SU-DHL-6 (cell line): ENCODE results near the gene SLC16A4.

Source experiments
- H2AFZ ChIP-seq: fragments of 200-600 bp; sonication (generic); 2 replicates; pipeline ENCODE4 v1.6.1; 2014; ENCODE audit warnings: low read depth, mild to moderate bottlenecking, moderate library complexity, mixed read lengths, antibody characterized with exemption, low read length; ENCODE audit not compliant: severe bottlenecking
- H3F3A ChIP-seq: fragments of 200-600 bp; shearing (Covaris generic); 2 replicates; pipeline ENCODE4 v1.6.0; 2016; ENCODE audit warnings: antibody characterized with exemption, mild to moderate bottlenecking; ENCODE audit not compliant: insufficient read depth
- H3K27ac ChIP-seq: fragments of 200-600 bp; sonication (generic); 2 replicates; pipeline ENCODE4 v1.5.1; 2016; ENCODE audit warnings: low read depth, mild to moderate bottlenecking, low read length, moderate library complexity, mixed read lengths
- H3K27me3 ChIP-seq: fragments of 200-600 bp; sonication (generic), shearing (Covaris generic); 2 replicates; pipeline ENCODE4 v1.6.0; 2014; ENCODE audit warnings: mild to moderate bottlenecking, low read length
- H3K36me3 ChIP-seq: fragments of 200-600 bp; sonication (generic); 2 replicates; pipeline ENCODE4 v1.6.1; 2014; ENCODE audit warnings: mild to moderate bottlenecking, low read length, mixed read lengths
- H3K4me2 ChIP-seq: fragments of 300-600, 200-600 bp; shearing (Covaris generic), sonication (generic); 2 replicates; pipeline ENCODE4 v1.6.0; 2014; ENCODE audit warnings: low read length, low read depth, mild to moderate bottlenecking; ENCODE audit not compliant: poor library complexity, severe bottlenecking
- H3K4me3 ChIP-seq: fragments of 200-600 bp; sonication (generic); 2 replicates; pipeline ENCODE4 v1.5.1; 2014; ENCODE audit warnings: antibody characterized with exemption, low read length, mild to moderate bottlenecking, mixed read lengths; ENCODE audit not compliant: insufficient read depth, poor library complexity, severe bottlenecking
- H3K79me2 ChIP-seq: fragments of 200-600 bp; sonication (generic); 2 replicates; pipeline ENCODE4 v1.6.1; 2014; ENCODE audit warnings: mild to moderate bottlenecking, low read length, moderate library complexity; ENCODE audit not compliant: insufficient read depth
- H3K9ac ChIP-seq: fragments of 200-600 bp; sonication (generic); 2 replicates; pipeline ENCODE4 v1.7.0; 2014; ENCODE audit warnings: mild to moderate bottlenecking, low read length
- H3K9me2 ChIP-seq: fragments of 200-600 bp; sonication (generic); replicated peaks from 2 replicates; pipeline ENCODE4 v1.6.1; 2014; ENCODE audit warnings: low read length; ENCODE audit not compliant: insufficient read depth
- H3K9me3 ChIP-seq: fragments of 200-600 bp; sonication (generic); 2 replicates; pipeline ENCODE4 v1.6.1; 2014; ENCODE audit warnings: low read length, mixed read lengths; ENCODE audit not compliant: insufficient read depth
- H4K20me1 ChIP-seq: fragments of 200-600 bp; sonication (generic); 2 replicates; pipeline ENCODE4 v1.6.1; 2014; ENCODE audit warnings: low read depth, mild to moderate bottlenecking, antibody characterized with exemption, low read length, moderate library complexity, mixed read lengths
- CTCF ChIP-seq: fragments of 200-600 bp; sonication (generic); IDR thresholded peaks from one replicate; pipeline ENCODE4 v1.5.1; 2017; ENCODE audit warnings: antibody characterized with exemption, mild to moderate bottlenecking, low read length, moderate library complexity; ENCODE audit not compliant: insufficient read depth, poor library complexity, severe bottlenecking
- EZH2phosphoT487 ChIP-seq: fragments of 200-600 bp; sonication (generic), shearing (Covaris generic); conservative IDR thresholded peaks from 2 replicates; pipeline ENCODE4 v1.6.1; 2018; ENCODE audit warnings: mild to moderate bottlenecking, antibody characterized with exemption, low read length, moderate library complexity, mixed read lengths

Gene SLC16A4

GRCh38 chr1:110436635-110437034, 45.8 kb upstream of the SLC16A4 start:
- Histone ChIP-seq H3K9ac (no peak overlapping the region), H3K9me3 (no peaks in the 10 kb centered on the region), H3K27ac (no peak overlapping the region), H2AFZ (no peak overlapping the region), H3K27me3 (no peaks in the 10 kb centered on the region), H3K4me3 (no peak overlapping the region), H3K36me3 (no peaks in the 10 kb centered on the region), H4K20me1 (no peaks in the 10 kb centered on the region), H3K4me2 (no peak overlapping the region), H3K9me2 (no peaks in the 10 kb centered on the region), H3K79me2 (no peaks in the 10 kb centered on the region), H3F3A (no peaks in the 10 kb centered on the region)
- TF ChIP-seq CTCF (no peak), EZH2phosphoT487 (no peak)

GRCh38 chr1:110434946-110435345, 44.1 kb upstream of the SLC16A4 start:
- Histone ChIP-seq H3K9ac (no peak overlapping the region), H3K4me3 (no peak overlapping the region), H3K36me3 (no peaks in the 10 kb centered on the region), H3K27ac (no peak overlapping the region), H3K79me2 (no peaks in the 10 kb centered on the region), H3K27me3 (no peaks in the 10 kb centered on the region), H3K9me2 (no peaks in the 10 kb centered on the region), H3K9me3 (no peaks in the 10 kb centered on the region), H2AFZ (no peak overlapping the region), H3K4me2 (no peak overlapping the region), H3F3A (no peaks in the 10 kb centered on the region), H4K20me1 (no peaks in the 10 kb centered on the region)
- TF ChIP-seq CTCF (no peak), EZH2phosphoT487 (no peak)

DNA sequence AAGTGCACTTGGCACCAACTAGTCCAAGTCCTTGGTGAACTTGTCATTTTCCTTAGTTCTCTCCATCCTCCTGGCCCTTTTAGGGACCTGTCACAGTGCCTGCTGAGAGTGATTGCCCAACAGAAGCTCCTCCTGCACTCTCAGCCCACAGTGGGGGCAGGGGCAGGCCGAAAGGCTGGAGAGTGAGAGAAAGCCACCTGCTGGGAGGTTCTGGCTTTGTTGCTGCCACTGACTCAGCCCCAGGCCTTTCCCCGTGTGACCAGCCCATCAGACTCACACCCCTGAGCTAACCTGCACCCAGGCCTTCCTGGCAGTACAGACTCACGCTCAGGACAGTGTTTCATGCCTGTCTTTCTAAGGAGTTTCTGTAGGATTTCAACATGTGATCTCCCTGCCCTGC, 43.0 kb upstream of the SLC16A4 start:
- TF ChIP-seq EZH2phosphoT487 (no peak), CTCF (no peak)
- Histone ChIP-seq H3K9me3 (no peaks in the 10 kb centered on the region), H3F3A (no peaks in the 10 kb centered on the region), H3K79me2 (no peaks in the 10 kb centered on the region), H3K9ac (no peak overlapping the region), H3K9me2 (no peaks in the 10 kb centered on the region), H3K36me3 (no peaks in the 10 kb centered on the region), H3K27ac (no peak overlapping the region), H3K27me3 (no peaks in the 10 kb centered on the region), H2AFZ (no peak overlapping the region), H3K4me3 (no peak overlapping the region), H4K20me1 (no peaks in the 10 kb centered on the region), H3K4me2 (no peak overlapping the region)

DNA sequence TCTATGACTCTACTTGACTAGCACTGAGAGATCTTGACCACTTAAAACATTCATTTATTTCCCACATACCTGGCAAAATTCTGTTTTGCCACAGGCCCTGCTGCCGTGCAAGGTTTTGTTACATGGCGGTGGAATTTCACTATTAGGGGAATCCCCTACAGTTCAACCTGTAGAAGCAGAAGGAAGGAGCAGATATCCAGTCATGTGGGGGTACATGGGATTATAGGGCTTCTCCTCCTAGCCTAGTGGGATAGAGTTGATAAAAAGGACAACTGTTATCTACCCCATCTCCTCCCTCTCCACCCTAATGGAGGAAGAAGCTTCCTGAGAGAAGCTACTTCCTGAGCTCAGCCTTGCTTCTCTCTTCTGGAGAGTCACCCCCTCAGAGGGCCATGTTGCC, 42.4 kb upstream of the SLC16A4 start:
- Histone ChIP-seq H3F3A (no peaks in the 10 kb centered on the region), H3K9me3 (no peaks in the 10 kb centered on the region), H3K27ac (no peak overlapping the region), H2AFZ (no peak overlapping the region), H3K9ac (no peak overlapping the region), H3K9me2 (no peaks in the 10 kb centered on the region), H3K36me3 (no peaks in the 10 kb centered on the region), H3K27me3 (no peaks in the 10 kb centered on the region), H3K79me2 (no peaks in the 10 kb centered on the region), H3K4me3 (no peak overlapping the region), H4K20me1 (no peaks in the 10 kb centered on the region), H3K4me2 (no peak overlapping the region)
- TF ChIP-seq EZH2phosphoT487 = no peak
- no peak for TF ChIP-seq CTCF
